Measurements from ENCODE around the gene TRPM3.

TRPM3 gene

GRCh38 chr9:70561111-70561510 lies 560.3 kb downstream of the TRPM3 start:
- peaks cover 33% of the 10 kb centered on the region for H3K4me1 Mint-ChIP-seq
- TF ChIP-seq CTCF (IDR thresholded peaks at IDR 0.05; ENCODE audit: unreplicated experiment in 3 of 3): no peak
- H3K27me3 Mint-ChIP-seq (ENCODE audit: low read depth): peaks cover 4% of the 10 kb centered on the region
- H3K4me3 Mint-ChIP-seq: no peak overlapping the region
- H3K9me3 Mint-ChIP-seq: no peaks in the 10 kb centered on the region
- no peaks in the 10 kb centered on the region for H3K36me3 Mint-ChIP-seq (ENCODE audit: low read depth)
- H3K27ac Mint-ChIP-seq: no peak overlapping the region

- TF ChIP-seq CTCF (IDR thresholded peaks at IDR 0.05; ENCODE audit: unreplicated experiment in 3 of 3): no peak
- no peak overlapping the region for H3K27ac Mint-ChIP-seq
- no peaks in the 10 kb centered on the region for H3K9me3 Mint-ChIP-seq
- H3K36me3 Mint-ChIP-seq (ENCODE audit: low read depth): no peaks in the 10 kb centered on the region
- H3K4me1 Mint-ChIP-seq: peaks cover 23% of the 10 kb centered on the region
- H3K4me3 Mint-ChIP-seq: no peak overlapping the region
- H3K27me3 Mint-ChIP-seq (ENCODE audit: low read depth): peaks cover 8% of the 10 kb centered on the region
Observed at GRCh38 chr9:70559102-70559501, 562.3 kb downstream of the TRPM3 start.

- Mint-ChIP-seq H3K9me3 (no peaks in the 10 kb centered on the region), H3K27me3 (ENCODE audit: low read depth) (peaks cover 13% of the 10 kb centered on the region), H3K36me3 (ENCODE audit: low read depth) (no peaks in the 10 kb centered on the region)
Observed at GRCh38 chr9:70557661-70558369, 563.6 kb downstream of the TRPM3 start.

GRCh38 chr9:70556771-70557170 lies 564.6 kb downstream of the TRPM3 start:
- H3K4me3 Mint-ChIP-seq: no peak overlapping the region
- H3K27me3 Mint-ChIP-seq (ENCODE audit: low read depth): peaks cover 14% of the 10 kb centered on the region
- H3K9me3 Mint-ChIP-seq: no peaks in the 10 kb centered on the region
- H3K4me1 Mint-ChIP-seq: peaks cover 27% of the 10 kb centered on the region
- no peak overlapping the region for H3K27ac Mint-ChIP-seq
- no peaks in the 10 kb centered on the region for H3K36me3 Mint-ChIP-seq (ENCODE audit: low read depth)
- no peak for TF ChIP-seq CTCF (IDR thresholded peaks at IDR 0.05; ENCODE audit: unreplicated experiment in 3 of 3)

More at GRCh38 chr9:70557661-70558369, 563.6 kb downstream of the TRPM3 start:
- no peak overlapping the region for H3K27ac Mint-ChIP-seq
- H3K4me1 Mint-ChIP-seq: peaks cover 27% of the 10 kb centered on the region
- TF ChIP-seq CTCF (IDR thresholded peaks at IDR 0.05; ENCODE audit: unreplicated experiment in 3 of 3): no peak
- no peak overlapping the region for H3K4me3 Mint-ChIP-seq

GRCh38 chr9:70554881-70555280 lies 566.5 kb downstream of the TRPM3 start:
- Mint-ChIP-seq H3K4me3 (no peak overlapping the region), H3K27ac (peak overlapping the region in 2 of 3 experiments; percentile 22 to 49), H3K27me3 (ENCODE audit: low read depth) (peaks cover 19% of the 10 kb centered on the region), H3K9me3 (no peaks in the 10 kb centered on the region), H3K4me1 (peaks cover 14% of the 10 kb centered on the region), H3K36me3 (ENCODE audit: low read depth) (no peaks in the 10 kb centered on the region)
- TF ChIP-seq CTCF (IDR thresholded peaks at IDR 0.05; ENCODE audit: unreplicated experiment in 3 of 3): no peak

All from nephron (organoid).